Upper lobe of left lung (tissue), 4 donors: ENCODE data around the gene PLEKHA5.

Source experiments
- EP300 ChIP-seq, 4 donors: sonication (generic); formaldehyde crosslinking; IDR thresholded peaks; one replicate each; pipeline ENCODE4 v1.5.1; 2017; ENCODE audit warnings: antibody characterized with exemption in 4 of 4, control low read depth in 2 of 4
- POLR2A ChIP-seq, 4 donors: fragments of 450-650 bp; IDR thresholded peaks; one replicate each; pipeline ENCODE4 v1.5.1; 2016 to 2017; ENCODE audit warnings: antibody characterized with exemption in 4 of 4, mild to moderate bottlenecking in 2 of 4
- TF ChIP-seq, protein P1 (sequence below), 6 experiments: fragments of 450-650 bp in 4 of 6; fragments of 200-600 bp in 2 of 6; sonication (generic) in 2 of 6; IDR thresholded peaks; one replicate each; pipeline ENCODE4 v1.5.1; 2016 to 2019; ENCODE audit warnings: antibody characterized with exemption in 6 of 6

DNA sequence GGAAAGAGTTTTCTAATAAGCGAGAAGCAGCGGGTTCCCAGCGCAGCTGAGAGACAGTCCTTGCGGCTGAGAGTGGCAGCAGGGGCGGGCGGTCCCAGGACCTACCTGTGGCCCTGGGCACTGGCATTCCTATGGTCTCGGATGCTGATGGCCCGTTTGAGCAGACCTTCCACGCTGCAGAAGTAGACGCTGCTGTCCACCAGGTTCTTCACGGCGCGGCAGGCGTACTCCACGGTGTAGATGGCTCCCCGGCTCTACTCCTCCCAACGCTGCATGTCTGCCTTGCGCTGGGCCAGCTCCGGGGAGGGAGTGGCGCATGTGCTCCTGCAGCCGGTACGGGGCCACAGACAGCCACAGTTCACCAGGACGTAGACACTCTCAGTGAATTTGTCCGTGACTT lies 21.8 kb upstream of the PLEKHA5 start:
- TF ChIP-seq, protein P1, sequence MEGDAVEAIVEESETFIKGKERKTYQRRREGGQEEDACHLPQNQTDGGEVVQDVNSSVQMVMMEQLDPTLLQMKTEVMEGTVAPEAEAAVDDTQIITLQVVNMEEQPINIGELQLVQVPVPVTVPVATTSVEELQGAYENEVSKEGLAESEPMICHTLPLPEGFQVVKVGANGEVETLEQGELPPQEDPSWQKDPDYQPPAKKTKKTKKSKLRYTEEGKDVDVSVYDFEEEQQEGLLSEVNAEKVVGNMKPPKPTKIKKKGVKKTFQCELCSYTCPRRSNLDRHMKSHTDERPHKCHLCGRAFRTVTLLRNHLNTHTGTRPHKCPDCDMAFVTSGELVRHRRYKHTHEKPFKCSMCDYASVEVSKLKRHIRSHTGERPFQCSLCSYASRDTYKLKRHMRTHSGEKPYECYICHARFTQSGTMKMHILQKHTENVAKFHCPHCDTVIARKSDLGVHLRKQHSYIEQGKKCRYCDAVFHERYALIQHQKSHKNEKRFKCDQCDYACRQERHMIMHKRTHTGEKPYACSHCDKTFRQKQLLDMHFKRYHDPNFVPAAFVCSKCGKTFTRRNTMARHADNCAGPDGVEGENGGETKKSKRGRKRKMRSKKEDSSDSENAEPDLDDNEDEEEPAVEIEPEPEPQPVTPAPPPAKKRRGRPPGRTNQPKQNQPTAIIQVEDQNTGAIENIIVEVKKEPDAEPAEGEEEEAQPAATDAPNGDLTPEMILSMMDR (IDR thresholded peaks at IDR 0.05), result no peak
- no peak for TF ChIP-seq EP300 (IDR thresholded peaks at IDR 0.05)
- TF ChIP-seq POLR2A (IDR thresholded peaks at IDR 0.05), result no peak
